MM.1S (cell line): Measurements from ENCODE around the gene PHF8.
A peak's percentile ranks its signal among the peaks of the same experiment; 100 is the strongest.

Experiments used
- DNase-seq: peaks from one replicate; pipeline ENCODE4 v3.0.0-alpha.2; 2015
- H2AFZ ChIP-seq: fragments of 300-600 bp; sonication (generic); 2 replicates; pipeline ENCODE4 v1.6.0; 2016; ENCODE audit warnings: antibody characterized with exemption, low read length
- H3F3A ChIP-seq: fragments of 300-600 bp; sonication (generic); 2 replicates; pipeline ENCODE4 v1.6.1; 2016; ENCODE audit warnings: mild to moderate bottlenecking, antibody characterized with exemption, low read length, moderate library complexity, mixed read lengths; ENCODE audit not compliant: insufficient read depth
- H3K27ac ChIP-seq: fragments of 300-600 bp; sonication (generic); 2 replicates; pipeline ENCODE4 v1.5.1; 2016; ENCODE audit warnings: mild to moderate bottlenecking, low read length
- H3K27me3 ChIP-seq: fragments of 300-600 bp; sonication (generic); replicated peaks from 2 replicates; pipeline ENCODE4 v1.6.0; 2016; ENCODE audit warnings: low read length; ENCODE audit not compliant: insufficient read depth
- H3K36me3 ChIP-seq: fragments of 300-600 bp; sonication (generic); replicated peaks from 2 replicates; pipeline ENCODE4 v1.6.1; 2016; ENCODE audit warnings: mild to moderate bottlenecking, low read length, mixed read lengths; ENCODE audit not compliant: insufficient read depth
- H3K4me1 ChIP-seq: fragments of 300-600 bp; sonication (generic); 2 replicates; pipeline ENCODE4 v1.6.1; 2016; ENCODE audit warnings: low read length, mixed read lengths
- H3K4me2 ChIP-seq: fragments of 300-600 bp; sonication (generic); 2 replicates; pipeline ENCODE4 v1.6.0; 2016; ENCODE audit warnings: low read depth, low read length
- H3K4me3 ChIP-seq: fragments of 300-600 bp; sonication (generic); 2 replicates; pipeline ENCODE4 v1.5.1; 2016; ENCODE audit warnings: low read length, mixed read lengths
- H3K79me2 ChIP-seq: fragments of 300-600 bp; sonication (generic); 2 replicates; pipeline ENCODE4 v1.6.1; 2016; ENCODE audit warnings: mixed run types, low read length, mixed read lengths
- H3K9ac ChIP-seq: fragments of 300-600 bp; sonication (generic); 2 replicates; pipeline ENCODE4 v1.6.1; 2016; ENCODE audit warnings: low read length, mixed read lengths
- H3K9me2 ChIP-seq: fragments of 300-600 bp; sonication (generic); replicated peaks from 2 replicates; pipeline ENCODE4 v1.6.1; 2016; ENCODE audit warnings: mild to moderate bottlenecking, low read length, mixed read lengths; ENCODE audit not compliant: insufficient read depth
- H3K9me3 ChIP-seq: fragments of 300-600 bp; sonication (generic); replicated peaks from 2 replicates; pipeline ENCODE4 v1.6.1; 2016; ENCODE audit warnings: mild to moderate bottlenecking, low read length, mixed read lengths; ENCODE audit not compliant: insufficient read depth
- H4K20me1 ChIP-seq: fragments of 300-600 bp; sonication (generic); 2 replicates; pipeline ENCODE4 v1.6.1; 2016; ENCODE audit warnings: mild to moderate bottlenecking, low read length, moderate library complexity, mixed read lengths; ENCODE audit not compliant: insufficient read depth
- EZH2 ChIP-seq: fragments of 300-600 bp; sonication (generic); optimal IDR thresholded peaks from 2 replicates; pipeline ENCODE3; 2017; ENCODE audit warnings: low read depth, mild to moderate bottlenecking, antibody characterized with exemption, low read length, mixed read lengths
- EZH2phosphoT487 ChIP-seq: fragments of 300-600 bp; sonication (generic); IDR thresholded peaks from 2 replicates; pipeline ENCODE4 v1.6.1; 2018; ENCODE audit warnings: antibody characterized with exemption, low read length
- TF ChIP-seq, protein P1 (sequence below): fragments of 300-600 bp; sonication (generic); IDR thresholded peaks from 2 replicates; pipeline ENCODE4 v1.5.1; 2016; ENCODE audit warnings: antibody characterized with exemption, low read length, mixed read lengths

Gene PHF8

DNA sequence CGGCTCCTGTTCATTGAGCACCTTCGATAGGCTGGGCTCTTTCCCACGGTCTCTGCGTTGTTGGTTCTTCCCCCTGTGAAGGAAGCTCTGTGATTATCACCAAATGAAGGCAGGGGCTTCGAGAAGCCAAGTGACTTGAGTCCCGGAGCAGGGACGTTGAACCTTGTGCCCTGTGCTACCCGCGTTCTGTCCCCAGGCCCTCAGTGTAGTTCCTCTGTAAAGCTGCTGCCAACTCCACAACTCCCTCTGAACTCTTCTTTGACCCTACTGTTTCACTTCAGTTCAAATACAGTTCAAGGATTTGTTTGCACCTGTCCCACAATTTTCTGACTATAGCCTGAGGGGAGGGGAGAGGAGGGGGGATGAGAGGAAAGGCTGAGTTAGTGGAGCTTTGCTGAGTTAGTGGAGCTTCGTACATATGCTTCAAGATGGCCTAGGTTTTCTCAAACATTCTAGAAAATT lies 635 bp upstream of the PHF8 start:
- Histone ChIP-seq H3K9me2 (no peaks in the 10 kb centered on the region), H3K36me3 (no peaks in the 10 kb centered on the region), H3K27ac (peak overlapping the region; percentile 91), H4K20me1 (no peaks in the 10 kb centered on the region), H3K4me2 (peak overlapping the region; percentile 66; the same call in 1 of the 2 replicates), H3K27me3 (no peaks in the 10 kb centered on the region), H3K4me1 (peaks cover 5% of the 10 kb centered on the region; the same call in 1 of the 2 replicates), H3F3A (peaks cover 9% of the 10 kb centered on the region), H2AFZ (peak overlapping the region; percentile 81), H3K9ac (peak overlapping the region; percentile 69), H3K4me3 (peak overlapping the region; percentile 79), H3K79me2 (peaks cover 11% of the 10 kb centered on the region), H3K9me3 (no peaks in the 10 kb centered on the region)
- TF ChIP-seq EZH2: no peak
- DNase-seq: no peak

DNA sequence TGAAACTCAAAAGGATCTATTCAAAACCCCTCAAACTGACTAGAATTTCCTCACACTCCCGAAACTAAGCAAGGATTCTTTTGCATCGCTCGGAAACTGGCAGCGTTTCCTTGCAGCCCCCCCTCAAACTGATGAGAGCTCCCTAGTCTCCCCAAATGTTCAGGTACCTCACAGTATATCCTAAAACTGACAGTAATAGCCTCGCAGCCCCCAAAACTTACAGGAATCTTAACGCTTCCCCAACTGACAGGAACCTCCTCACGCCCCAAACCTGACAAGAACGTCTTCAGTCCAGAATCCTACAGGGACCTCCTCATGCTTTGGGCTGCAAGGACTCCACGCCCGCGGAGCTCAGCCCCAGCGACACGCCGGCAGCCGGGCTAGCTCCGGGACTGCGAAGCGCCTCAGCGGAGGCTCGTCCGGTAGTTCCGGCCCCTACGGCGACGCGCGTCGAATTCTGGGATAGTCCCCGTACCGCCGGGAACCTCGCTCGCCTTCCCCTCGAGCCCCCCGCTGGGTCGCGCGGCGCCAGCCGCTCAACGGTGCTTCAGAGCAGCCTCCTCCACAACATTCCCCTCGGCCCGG lies 640 bp downstream of the PHF8 start:
- Histone ChIP-seq H3K4me3 (peak overlapping the region; percentile 79), H3K9me2 (no peaks in the 10 kb centered on the region), H3K27ac (peak overlapping the region; percentile 91), H4K20me1 (no peaks in the 10 kb centered on the region), H3K4me1 (peaks cover 5% of the 10 kb centered on the region; the same call in 1 of the 2 replicates), H3K9me3 (no peaks in the 10 kb centered on the region), H3K4me2 (peak overlapping the region; percentile 76), H3K27me3 (no peaks in the 10 kb centered on the region), H3K9ac (peak overlapping the region; percentile 91), H3K79me2 (peaks cover 11% of the 10 kb centered on the region), H3K36me3 (no peaks in the 10 kb centered on the region), H2AFZ (peak overlapping the region; percentile 82), H3F3A (peaks cover 9% of the 10 kb centered on the region)
- TF ChIP-seq, protein P1, sequence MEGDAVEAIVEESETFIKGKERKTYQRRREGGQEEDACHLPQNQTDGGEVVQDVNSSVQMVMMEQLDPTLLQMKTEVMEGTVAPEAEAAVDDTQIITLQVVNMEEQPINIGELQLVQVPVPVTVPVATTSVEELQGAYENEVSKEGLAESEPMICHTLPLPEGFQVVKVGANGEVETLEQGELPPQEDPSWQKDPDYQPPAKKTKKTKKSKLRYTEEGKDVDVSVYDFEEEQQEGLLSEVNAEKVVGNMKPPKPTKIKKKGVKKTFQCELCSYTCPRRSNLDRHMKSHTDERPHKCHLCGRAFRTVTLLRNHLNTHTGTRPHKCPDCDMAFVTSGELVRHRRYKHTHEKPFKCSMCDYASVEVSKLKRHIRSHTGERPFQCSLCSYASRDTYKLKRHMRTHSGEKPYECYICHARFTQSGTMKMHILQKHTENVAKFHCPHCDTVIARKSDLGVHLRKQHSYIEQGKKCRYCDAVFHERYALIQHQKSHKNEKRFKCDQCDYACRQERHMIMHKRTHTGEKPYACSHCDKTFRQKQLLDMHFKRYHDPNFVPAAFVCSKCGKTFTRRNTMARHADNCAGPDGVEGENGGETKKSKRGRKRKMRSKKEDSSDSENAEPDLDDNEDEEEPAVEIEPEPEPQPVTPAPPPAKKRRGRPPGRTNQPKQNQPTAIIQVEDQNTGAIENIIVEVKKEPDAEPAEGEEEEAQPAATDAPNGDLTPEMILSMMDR: no peak
- TF ChIP-seq EZH2 (no peak), EZH2phosphoT487 (no peak)
- peak; percentile 41 for DNase-seq

DNA sequence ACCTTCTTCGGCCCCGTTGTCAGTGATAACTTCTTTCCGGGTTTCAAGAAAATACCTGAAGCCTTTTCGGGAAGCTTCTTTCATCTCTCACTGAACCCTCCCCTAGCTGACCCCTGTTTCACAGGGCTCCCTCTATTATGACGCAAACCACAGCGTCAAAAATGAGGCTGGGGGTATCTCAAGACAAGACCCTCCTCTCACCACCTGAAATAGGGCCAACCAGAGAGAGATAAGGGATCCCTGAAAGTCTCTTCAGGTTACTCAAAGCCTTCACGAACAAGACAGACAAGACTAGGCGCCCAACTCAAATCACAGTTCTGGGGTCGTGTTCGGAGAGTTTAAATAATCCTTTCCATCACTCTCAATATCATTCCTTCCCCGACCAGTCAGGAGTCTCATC lies 1.2 kb downstream of the PHF8 start:
- Histone ChIP-seq H3K9me3 (no peaks in the 10 kb centered on the region), H3K4me1 (peaks cover 5% of the 10 kb centered on the region; the same call in 1 of the 2 replicates), H2AFZ (peak overlapping the region; percentile 82), H3K27me3 (no peaks in the 10 kb centered on the region), H3K4me2 (peak overlapping the region; percentile 76), H3K9me2 (no peaks in the 10 kb centered on the region), H3K4me3 (peak overlapping the region; percentile 79), H3K27ac (peak overlapping the region; percentile 91; the same call in 1 of the 2 replicates), H3K79me2 (peaks cover 11% of the 10 kb centered on the region), H3K9ac (peak overlapping the region; percentile 91), H4K20me1 (no peaks in the 10 kb centered on the region), H3K36me3 (no peaks in the 10 kb centered on the region), H3F3A (peaks cover 9% of the 10 kb centered on the region)
- no peak for DNase-seq
- TF ChIP-seq EZH2phosphoT487: no peak
- no peak for TF ChIP-seq EZH2
- TF ChIP-seq, protein P1: no peak

DNA sequence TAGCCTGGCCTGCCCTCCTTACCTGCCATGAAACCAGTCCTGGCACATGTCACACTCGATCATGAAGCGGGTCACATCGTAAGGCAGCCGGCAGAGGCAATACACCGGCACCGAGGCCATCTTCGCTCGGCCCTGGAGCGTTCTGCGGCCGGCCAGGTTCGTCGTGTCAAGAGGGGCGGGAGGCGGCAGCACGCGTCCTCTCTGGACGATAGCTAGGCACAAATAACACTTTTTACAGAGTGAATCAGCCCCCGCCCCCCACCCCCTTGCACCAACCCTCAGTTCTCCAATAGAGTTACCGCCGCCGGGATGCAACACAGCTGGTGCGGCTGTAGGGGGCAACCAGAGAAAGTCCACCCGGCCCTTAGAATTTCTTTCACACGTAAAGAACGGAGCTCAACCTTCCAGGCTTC lies 1.7 kb downstream of the PHF8 start:
- H2AFZ ChIP-seq: no peak overlapping the region

More for the DNA sequence above, 1.7 kb downstream of the PHF8 start:
- H4K20me1 ChIP-seq: no peaks in the 10 kb centered on the region
- H3K9me3 ChIP-seq: no peaks in the 10 kb centered on the region
- peak overlapping the region; percentile 91; the same call in 1 of the 2 replicates for H3K9ac ChIP-seq
- DNase-seq: peak; percentile 51
- H3K4me2 ChIP-seq: peak overlapping the region; percentile 76
- H3K4me1 ChIP-seq: peaks cover 5% of the 10 kb centered on the region; the same call in 1 of the 2 replicates
- H3K79me2 ChIP-seq: peaks cover 11% of the 10 kb centered on the region
- peak overlapping the region; percentile 8; the same call in 1 of the 2 replicates for H3K27ac ChIP-seq
- H3K4me3 ChIP-seq: peak overlapping the region; percentile 79
- TF ChIP-seq, protein P1: peak; percentile 19
- TF ChIP-seq EZH2: no peak
- no peaks in the 10 kb centered on the region for H3K9me2 ChIP-seq
- peaks cover 9% of the 10 kb centered on the region for H3F3A ChIP-seq
- H3K36me3 ChIP-seq: no peaks in the 10 kb centered on the region
- H3K27me3 ChIP-seq: no peaks in the 10 kb centered on the region
